GDM1 (cell line): ENCODE measurements around the gene PTPRH.

Experiments used
- DNase-seq: peaks from one replicate; lab custom pipeline; 2025; lab: John Stamatoyannopoulos, UW

Gene PTPRH

GRCh38 chr19:55208880-55209692 is at the start of gene PTPRH:
PTPRH (minus strand) TSS chr19:55209501; CDS start chr19:55209433, 68 bp downstream.
- no peak for DNase-seq

GRCh38 chr19:55258476-55258827 is 49.2 kb upstream of the PTPRH start:
- peak; percentile 36 for DNase-seq

GRCh38 chr19:55257461-55258420 is 48.4 kb upstream of the PTPRH start:
- DNase-seq = no peak

- no peak for DNase-seq
These were observed 47.5 kb upstream of the PTPRH start for GRCh38 chr19:55256562-55257460.

- peak; percentile 52 for DNase-seq
These were observed 46.5 kb upstream of the PTPRH start for GRCh38 chr19:55255618-55256423.

- DNase-seq = no peak
These were observed 45.3 kb upstream of the PTPRH start for GRCh38 chr19:55254625-55254977.

- DNase-seq = peak; percentile 82
These were observed 44.7 kb upstream of the PTPRH start for GRCh38 chr19:55253842-55254624.

GRCh38 chr19:55252760-55253663 is 43.7 kb upstream of the PTPRH start:
- no peak for DNase-seq

GRCh38 chr19:55251341-55252081 is 42.2 kb upstream of the PTPRH start:
- DNase-seq = peak; percentile 91

GRCh38 chr19:55250262-55251036 is 41.1 kb upstream of the PTPRH start:
- DNase-seq = no peak

GRCh38 chr19:55249841-55250240 is 40.5 kb upstream of the PTPRH start:
- no peak for DNase-seq

GRCh38 chr19:55248704-55249103 is 39.4 kb upstream of the PTPRH start:
- DNase-seq = no peak

GRCh38 chr19:55248166-55248675 is 38.9 kb upstream of the PTPRH start:
- DNase-seq = no peak

GRCh38 chr19:55247621-55248099 is 38.4 kb upstream of the PTPRH start:
- DNase-seq = no peak

- no peak for DNase-seq
These were observed 37.5 kb upstream of the PTPRH start for GRCh38 chr19:55246462-55247451.
